ENCODE data around the gene TLK2.
A peak's percentile ranks its signal among the peaks of the same experiment; 100 is the strongest.

TLK2 gene

GRCh38 chr17:62652251-62653001 lies 173.8 kb downstream of the TLK2 start (continued):
- no peak for TF ChIP-seq RBAK (tag by site-specific recombination; IDR thresholded peaks at IDR 0.05)
- no peak for TF ChIP-seq HOXD13 (CRISPR knock-in tag; IDR thresholded peaks at IDR 0.05; ENCODE audit: borderline replicate concordance)
- TF ChIP-seq GLIS1 (tag by site-specific recombination; IDR thresholded peaks at IDR 0.05) = peak; percentile 71
- TF ChIP-seq ZNF350 (tag by site-specific recombination; IDR thresholded peaks at IDR 0.05) = no peak
- no peak for TF ChIP-seq ZNF121 (tag by site-specific recombination; IDR thresholded peaks at IDR 0.05)
- TF ChIP-seq ZNF521 (tag by site-specific recombination; IDR thresholded peaks at IDR 0.05) = no peak
- peak; percentile 51; the same call in 1 of the 2 replicates for TF ChIP-seq ZBTB11 (tag by site-specific recombination; conservative IDR thresholded peaks at IDR 0.05; ENCODE audit: low read depth)
- TF ChIP-seq ZNF398 (tag by site-specific recombination; IDR thresholded peaks at IDR 0.05) = peak; percentile 80
- TF ChIP-seq ZNF366 (tag by site-specific recombination; conservative IDR thresholded peaks at IDR 0.05) = no peak
- no peak for TF ChIP-seq ZNF239 (tag by site-specific recombination; IDR thresholded peaks at IDR 0.05)
- TF ChIP-seq ZNF610 (tag by site-specific recombination; IDR thresholded peaks at IDR 0.05; ENCODE audit: borderline replicate concordance) = no peak
- TF ChIP-seq ZNF560 (tag by site-specific recombination; IDR thresholded peaks at IDR 0.05; ENCODE audit: borderline replicate concordance) = no peak
- TF ChIP-seq ZNF184 (tag by site-specific recombination; IDR thresholded peaks at IDR 0.05) = no peak
- no peak for TF ChIP-seq ZNF16 (tag by site-specific recombination; IDR thresholded peaks at IDR 0.05; ENCODE audit: low read depth)
- no peak for TF ChIP-seq ELK4 (IDR thresholded peaks at IDR 0.05; ENCODE audit: borderline replicate concordance, low read depth, low read length)
- TF ChIP-seq ZNF600 (tag by site-specific recombination; IDR thresholded peaks at IDR 0.05) = peak; percentile 92
- TF ChIP-seq ZNF214 (tag by site-specific recombination; IDR thresholded peaks at IDR 0.05; ENCODE audit: borderline replicate concordance) = no peak
- 0 out of 2 replicates have a peak, but pooled peaks have one; percentile 25 for TF ChIP-seq ZNF449 (tag by site-specific recombination; IDR thresholded peaks at IDR 0.05)
- 0 out of 2 replicates have a peak, but pooled peaks have one; percentile 8 for TF ChIP-seq ZNF843 (tag by site-specific recombination; IDR thresholded peaks at IDR 0.05)
- 0 out of 2 replicates have a peak, but pooled peaks have one; percentile 60 for TF ChIP-seq PBX3 (CRISPR knock-in tag; IDR thresholded peaks at IDR 0.05)
- peak; percentile 23 for TF ChIP-seq ZBTB26 (tag by site-specific recombination; optimal IDR thresholded peaks at IDR 0.05)
- TF ChIP-seq ZNF645 (tag by site-specific recombination; IDR thresholded peaks at IDR 0.05) = no peak
- TF ChIP-seq ZNF76 (tag by site-specific recombination; IDR thresholded peaks at IDR 0.05; ENCODE audit: borderline replicate concordance, low read depth) = no peak
- TF ChIP-seq KLF1 (tag by site-specific recombination; IDR thresholded peaks at IDR 0.05) = peak; percentile 22; the same call in 1 of the 2 replicates
- TF ChIP-seq ZNF792 (tag by site-specific recombination; IDR thresholded peaks at IDR 0.05) = no peak
- TF ChIP-seq ZNF423 (tag by site-specific recombination; IDR thresholded peaks at IDR 0.05) = no peak
- no peak for TF ChIP-seq KLF7 (tag by site-specific recombination; IDR thresholded peaks at IDR 0.05; ENCODE audit: borderline replicate concordance)
- no peak for TF ChIP-seq PRDM1 (tag by site-specific recombination; IDR thresholded peaks at IDR 0.05)

Measured in HEK293 (cell line).